NOMO-1 treated with dmso at 0.1 percent for 144 hours (cell line): ENCODE data around the gene UBQLN1.
A peak's percentile ranks its signal among the peaks of the same experiment; 100 is the strongest.

Experiments used
- DNase-seq: peaks from one replicate; lab custom pipeline; 2025; ENCODE audit not compliant: unreplicated experiment; lab: John Stamatoyannopoulos, UW

UBQLN1 gene

GRCh38 chr9:83691492-83691891 lies 16.3 kb downstream of the UBQLN1 start:
- no peak for DNase-seq

GRCh38 chr9:83688921-83689320 lies 18.8 kb downstream of the UBQLN1 start:
- DNase-seq = no peak

GRCh38 chr9:83681490-83681889 lies 26.3 kb downstream of the UBQLN1 start:
- no peak for DNase-seq

GRCh38 chr9:83680233-83680632 lies 27.5 kb downstream of the UBQLN1 start:
- DNase-seq = no peak

GRCh38 chr9:83677596-83677995 lies 30.2 kb downstream of the UBQLN1 start:
- no peak for DNase-seq

GRCh38 chr9:83675466-83675865 lies 32.3 kb downstream of the UBQLN1 start:
- DNase-seq = no peak

- no peak for DNase-seq
Measured at GRCh38 chr9:83671451-83671850, 36.3 kb downstream of the UBQLN1 start.

GRCh38 chr9:83670381-83670780 lies 37.4 kb downstream of the UBQLN1 start:
- DNase-seq = no peak

GRCh38 chr9:83669067-83669466 lies 38.7 kb downstream of the UBQLN1 start:
- DNase-seq = no peak

GRCh38 chr9:83665580-83666200 lies 42.1 kb downstream of the UBQLN1 start:
- peak; percentile 0 for DNase-seq

GRCh38 chr9:83662933-83663332 lies 44.8 kb downstream of the UBQLN1 start:
- no peak for DNase-seq

GRCh38 chr9:83656952-83657351 lies 50.8 kb downstream of the UBQLN1 start:
- no peak for DNase-seq

- no peak for DNase-seq
Measured at GRCh38 chr9:83656032-83656680, 51.6 kb downstream of the UBQLN1 start.

GRCh38 chr9:83655433-83655832 lies 52.3 kb downstream of the UBQLN1 start:
- DNase-seq = no peak

- no peak for DNase-seq
Measured at GRCh38 chr9:83652433-83652832, 55.3 kb downstream of the UBQLN1 start.

- DNase-seq = no peak
Measured at GRCh38 chr9:83651558-83651957, 56.2 kb downstream of the UBQLN1 start.

- no peak for DNase-seq
Measured at GRCh38 chr9:83649515-83649914, 58.2 kb downstream of the UBQLN1 start.

- DNase-seq = no peak
Measured at GRCh38 chr9:83649080-83649479, 58.7 kb downstream of the UBQLN1 start.

- DNase-seq = no peak
Measured at GRCh38 chr9:83646500-83647239, 61.1 kb downstream of the UBQLN1 start.

- no peak for DNase-seq
Measured at GRCh38 chr9:83642793-83643192, 65.0 kb downstream of the UBQLN1 start.

- no peak for DNase-seq
Measured at GRCh38 chr9:83639266-83639665, 68.5 kb downstream of the UBQLN1 start.

- no peak for DNase-seq
Measured at GRCh38 chr9:83637389-83637788, 70.4 kb downstream of the UBQLN1 start.
